Measurements from ENCODE around the gene SETMAR. TPM values are rescaled to one million over a fixed set of nuclear protein-coding genes. Genes with fewer than 3 reads are reported as not detected.

The SETMAR gene
- total RNA-seq, 1 experiment from 2014 or later: 6.0 TPM

- no peaks in the 10 kb centered on the region for H3K36me3 ChIP-seq (ENCODE audit: insufficient read depth, low read length)
- no peaks in the 10 kb centered on the region for H3K27me3 ChIP-seq (ENCODE audit: low read length)
- no peaks in the 10 kb centered on the region for H3K4me1 ChIP-seq (ENCODE audit: low read length)
- no peak overlapping the region for H3K4me2 ChIP-seq (ENCODE audit: low read depth, low read length, poor library complexity, severe bottlenecking)
- no peak overlapping the region for H3K27ac ChIP-seq (ENCODE audit: low read length)
- no peak overlapping the region for H3K9ac ChIP-seq (ENCODE audit: low read length)
- no peaks in the 10 kb centered on the region for H3K9me2 ChIP-seq (replicated peaks; ENCODE audit: insufficient read depth, low read length)
- no peaks in the 10 kb centered on the region for H4K20me1 ChIP-seq (ENCODE audit: insufficient read depth, low read depth, low read length)
- H3K79me2 ChIP-seq (ENCODE audit: low read length): no peaks in the 10 kb centered on the region
- H2AFZ ChIP-seq (ENCODE audit: low read length): no peak overlapping the region
- H3K4me3 ChIP-seq (ENCODE audit: low read length): no peak overlapping the region
- H3K9me3 ChIP-seq (ENCODE audit: low read length): no peaks in the 10 kb centered on the region; the same call in 1 of the 2 replicates
- no peak for DNase-seq
These were observed 31.4 kb downstream of the SETMAR start for GRCh38 chr3:4334548-4334947.

GRCh38 chr3:4335840-4336562 is 32.8 kb downstream of the SETMAR start:
- Histone ChIP-seq H2AFZ (ENCODE audit: low read length) (no peak overlapping the region), H3K4me1 (ENCODE audit: low read length) (no peaks in the 10 kb centered on the region), H4K20me1 (ENCODE audit: insufficient read depth, low read depth, low read length) (no peaks in the 10 kb centered on the region), H3K27me3 (ENCODE audit: low read length) (no peaks in the 10 kb centered on the region), H3K9me2 (replicated peaks; ENCODE audit: insufficient read depth, low read length) (no peaks in the 10 kb centered on the region), H3K9ac (ENCODE audit: low read length) (no peak overlapping the region), H3K27ac (ENCODE audit: low read length) (no peak overlapping the region), H3K4me3 (ENCODE audit: low read length) (no peak overlapping the region), H3K36me3 (ENCODE audit: insufficient read depth, low read length) (no peaks in the 10 kb centered on the region), H3K9me3 (ENCODE audit: low read length) (no peaks in the 10 kb centered on the region), H3K79me2 (ENCODE audit: low read length) (no peaks in the 10 kb centered on the region), H3K4me2 (ENCODE audit: low read depth, low read length, poor library complexity, severe bottlenecking) (no peak overlapping the region)
- no peak for DNase-seq

- H3K9me2 ChIP-seq (replicated peaks; ENCODE audit: insufficient read depth, low read length): no peaks in the 10 kb centered on the region
- no peaks in the 10 kb centered on the region for H3K79me2 ChIP-seq (ENCODE audit: low read length)
- no peak overlapping the region for H2AFZ ChIP-seq (ENCODE audit: low read length)
- no peaks in the 10 kb centered on the region for H4K20me1 ChIP-seq (ENCODE audit: insufficient read depth, low read depth, low read length)
- H3K36me3 ChIP-seq (ENCODE audit: insufficient read depth, low read length): no peaks in the 10 kb centered on the region
- H3K27ac ChIP-seq (ENCODE audit: low read length): no peak overlapping the region
- H3K4me3 ChIP-seq (ENCODE audit: low read length): no peak overlapping the region
- H3K4me1 ChIP-seq (ENCODE audit: low read length): no peaks in the 10 kb centered on the region
- no peak overlapping the region for H3K9ac ChIP-seq (ENCODE audit: low read length)
- no peaks in the 10 kb centered on the region for H3K27me3 ChIP-seq (ENCODE audit: low read length)
- H3K4me2 ChIP-seq (ENCODE audit: low read depth, low read length, poor library complexity, severe bottlenecking): no peak overlapping the region
- no peaks in the 10 kb centered on the region for H3K9me3 ChIP-seq (ENCODE audit: low read length)
- DNase-seq: no peak
These were observed 33.8 kb downstream of the SETMAR start for GRCh38 chr3:4336850-4337546.

- H3K27me3 ChIP-seq (ENCODE audit: low read length): no peaks in the 10 kb centered on the region
- H2AFZ ChIP-seq (ENCODE audit: low read length): no peak overlapping the region
- H3K4me2 ChIP-seq (ENCODE audit: low read depth, low read length, poor library complexity, severe bottlenecking): no peak overlapping the region
- no peaks in the 10 kb centered on the region for H4K20me1 ChIP-seq (ENCODE audit: insufficient read depth, low read depth, low read length)
- H3K4me3 ChIP-seq (ENCODE audit: low read length): no peak overlapping the region
- no peaks in the 10 kb centered on the region for H3K79me2 ChIP-seq (ENCODE audit: low read length)
- H3K4me1 ChIP-seq (ENCODE audit: low read length): no peaks in the 10 kb centered on the region
- no peak overlapping the region for H3K27ac ChIP-seq (ENCODE audit: low read length)
- no peaks in the 10 kb centered on the region for H3K36me3 ChIP-seq (ENCODE audit: insufficient read depth, low read length)
- H3K9me3 ChIP-seq (ENCODE audit: low read length): no peaks in the 10 kb centered on the region
- H3K9ac ChIP-seq (ENCODE audit: low read length): no peak overlapping the region
- H3K9me2 ChIP-seq (replicated peaks; ENCODE audit: insufficient read depth, low read length): no peaks in the 10 kb centered on the region
- DNase-seq: no peak
These were observed 35.6 kb downstream of the SETMAR start for GRCh38 chr3:4338751-4339150.

- Histone ChIP-seq H3K27me3 (ENCODE audit: low read length) (no peaks in the 10 kb centered on the region), H4K20me1 (ENCODE audit: insufficient read depth, low read depth, low read length) (no peaks in the 10 kb centered on the region), H3K4me2 (ENCODE audit: low read depth, low read length, poor library complexity, severe bottlenecking) (no peak overlapping the region), H3K4me1 (ENCODE audit: low read length) (no peaks in the 10 kb centered on the region), H3K9ac (ENCODE audit: low read length) (no peak overlapping the region), H3K9me3 (ENCODE audit: low read length) (no peaks in the 10 kb centered on the region), H3K9me2 (replicated peaks; ENCODE audit: insufficient read depth, low read length) (no peaks in the 10 kb centered on the region), H3K36me3 (ENCODE audit: insufficient read depth, low read length) (no peaks in the 10 kb centered on the region), H3K4me3 (ENCODE audit: low read length) (no peak overlapping the region), H2AFZ (ENCODE audit: low read length) (no peak overlapping the region), H3K79me2 (ENCODE audit: low read length) (no peaks in the 10 kb centered on the region), H3K27ac (ENCODE audit: low read length) (no peak overlapping the region)
- no peak for DNase-seq
These were observed 36.9 kb downstream of the SETMAR start for GRCh38 chr3:4340077-4340410.

- H3K27me3 ChIP-seq (ENCODE audit: low read length): no peaks in the 10 kb centered on the region
- H3K9me2 ChIP-seq (replicated peaks; ENCODE audit: insufficient read depth, low read length): no peaks in the 10 kb centered on the region
- H4K20me1 ChIP-seq (ENCODE audit: insufficient read depth, low read depth, low read length): no peaks in the 10 kb centered on the region
- DNase-seq: no peak
- H3K27ac ChIP-seq (ENCODE audit: low read length): no peak overlapping the region
- H3K4me1 ChIP-seq (ENCODE audit: low read length): no peaks in the 10 kb centered on the region
- H3K4me2 ChIP-seq (ENCODE audit: low read depth, low read length, poor library complexity, severe bottlenecking): no peak overlapping the region
- no peak overlapping the region for H3K4me3 ChIP-seq (ENCODE audit: low read length)
- H3K9me3 ChIP-seq (ENCODE audit: low read length): no peaks in the 10 kb centered on the region
- no peaks in the 10 kb centered on the region for H3K36me3 ChIP-seq (ENCODE audit: insufficient read depth, low read length)
- no peaks in the 10 kb centered on the region for H3K79me2 ChIP-seq (ENCODE audit: low read length)
- H2AFZ ChIP-seq (ENCODE audit: low read length): no peak overlapping the region
- H3K9ac ChIP-seq (ENCODE audit: low read length): no peak overlapping the region
These were observed 37.5 kb downstream of the SETMAR start for GRCh38 chr3:4340411-4341335.

GRCh38 chr3:4341336-4341675 is 38.1 kb downstream of the SETMAR start:
- no peaks in the 10 kb centered on the region for H3K36me3 ChIP-seq (ENCODE audit: insufficient read depth, low read length)

GRCh38 chr3:4343258-4343657 is 40.1 kb downstream of the SETMAR start:
- no peak overlapping the region for H2AFZ ChIP-seq (ENCODE audit: low read length)
- no peaks in the 10 kb centered on the region for H4K20me1 ChIP-seq (ENCODE audit: insufficient read depth, low read depth, low read length)
- no peaks in the 10 kb centered on the region for H3K9me2 ChIP-seq (replicated peaks; ENCODE audit: insufficient read depth, low read length)
- no peaks in the 10 kb centered on the region for H3K36me3 ChIP-seq (ENCODE audit: insufficient read depth, low read length)
- H3K4me3 ChIP-seq (ENCODE audit: low read length): no peak overlapping the region
- H3K27ac ChIP-seq (ENCODE audit: low read length): no peak overlapping the region
- DNase-seq: no peak
- no peak overlapping the region for H3K4me2 ChIP-seq (ENCODE audit: low read depth, low read length, poor library complexity, severe bottlenecking)
- H3K9ac ChIP-seq (ENCODE audit: low read length): no peak overlapping the region
- H3K9me3 ChIP-seq (ENCODE audit: low read length): no peaks in the 10 kb centered on the region
- H3K4me1 ChIP-seq (ENCODE audit: low read length): no peaks in the 10 kb centered on the region
- no peaks in the 10 kb centered on the region for H3K27me3 ChIP-seq (ENCODE audit: low read length)
- no peaks in the 10 kb centered on the region for H3K79me2 ChIP-seq (ENCODE audit: low read length)

More at GRCh38 chr3:4341336-4341675, 38.1 kb downstream of the SETMAR start:
- Histone ChIP-seq H4K20me1 (ENCODE audit: insufficient read depth, low read depth, low read length) (no peaks in the 10 kb centered on the region), H3K27me3 (ENCODE audit: low read length) (no peaks in the 10 kb centered on the region), H2AFZ (ENCODE audit: low read length) (no peak overlapping the region), H3K4me1 (ENCODE audit: low read length) (no peaks in the 10 kb centered on the region), H3K9me2 (replicated peaks; ENCODE audit: insufficient read depth, low read length) (no peaks in the 10 kb centered on the region), H3K9ac (ENCODE audit: low read length) (no peak overlapping the region), H3K4me2 (ENCODE audit: low read depth, low read length, poor library complexity, severe bottlenecking) (no peak overlapping the region), H3K9me3 (ENCODE audit: low read length) (no peaks in the 10 kb centered on the region), H3K27ac (ENCODE audit: low read length) (no peak overlapping the region), H3K79me2 (ENCODE audit: low read length) (no peaks in the 10 kb centered on the region), H3K4me3 (ENCODE audit: low read length) (no peak overlapping the region)
- peak; percentile 9 for DNase-seq
